HepG2 (cell line): ENCODE data around the gene RICTOR. TPM values are rescaled to one million over a fixed set of nuclear protein-coding genes. Genes with fewer than 3 reads are reported as not detected.

Experiments used
- ATAC-seq: fragments of 200-7000 bp; cut with Tn5 transposase; 3 replicates; pipeline ENCODE4 v1.9.1; 2020; ENCODE audit warnings: mild to moderate bottlenecking, moderate library complexity
- BruUV-seq: library from RNA; stranded (reverse); fragments of 400-500 nt; replicated peaks from 2 replicates; lab custom pipeline; 2021; lab: Mats Ljungman, UMichigan
- CTCF ChIA-PET: fragments of 300-600 bp; formaldehyde crosslinking; extraction: SDS; loops from one replicate; lab custom pipeline; 2021; ENCODE audit warnings: low total read pairs, inconsistent platforms, low intra/inter-chr PET ratio; lab: Yijun Ruan, JAX
- POLR2A ChIA-PET: fragments of 350-600 bp; sonication (Branson Sonifier 250); formaldehyde crosslinking; loops from one replicate; lab custom pipeline; 2020; ENCODE audit warnings: antibody characterized with exemption, inconsistent platforms; lab: Yijun Ruan, JAX
- DNase-seq: peaks from one replicate; pipeline ENCODE4 v3.0.0-alpha.2; 2015; ENCODE audit warnings: low spot score
- FAIRE-seq: peaks from 3 replicates; lab custom pipeline; 2011; peaks lifted over from hg19 to GRCh38; lab: Jason Lieb, UNC
- H2AFZ ChIP-seq: one replicate; pipeline ENCODE4 v1.6.1; 2011; ENCODE audit warnings: low read length, inconsistent platforms
- H3K27ac ChIP-seq: fragments of 300-600 bp; 3 replicates; pipeline ENCODE4 v1.8.0; 2011; ENCODE audit warnings: mixed run types, mild to moderate bottlenecking, mixed read lengths, low read length, inconsistent platforms; ENCODE audit not compliant: insufficient read depth; ENCODE audit errors: extremely low read length
- H3K27me3 ChIP-seq, 2 experiments: fragments of 200-600 bp in 1 of 2; 2 replicates in 1 of 2; 3 replicates in 1 of 2; pipeline versions ENCODE4 v1.6.0 to v1.8.0; 2011; ENCODE audit warnings: low read length in 2 of 2, mild to moderate bottlenecking in 2 of 2, moderate library complexity in 2 of 2, inconsistent platforms in 1 of 2; ENCODE audit not compliant: insufficient read depth in 2 of 2, control insufficient read depth in 1 of 2
- H3K36me3 ChIP-seq, 2 experiments: fragments of 200-600 bp in 1 of 2; replicated peaks in 1 of 2; 2 replicates in 1 of 2; 3 replicates in 1 of 2; pipeline versions ENCODE4 v1.5.1 to v1.8.0; 2011; ENCODE audit warnings: low read length in 2 of 2, inconsistent platforms in 1 of 2; ENCODE audit not compliant: insufficient read depth in 2 of 2, control insufficient read depth in 1 of 2
- H3K4me1 ChIP-seq: 2 replicates; pipeline ENCODE4 v1.5.1; 2012; ENCODE audit warnings: low read length, inconsistent platforms; ENCODE audit not compliant: insufficient read depth
- H3K4me2 ChIP-seq: 2 replicates; pipeline ENCODE4 v1.6.0; 2011; ENCODE audit warnings: low read depth, low read length, inconsistent platforms
- H3K4me3 ChIP-seq, 3 experiments: fragments of 200-600 bp in 1 of 3; sonication (generic), shearing (Covaris generic) in 1 of 3; replicated peaks in 1 of 3; 2 replicates each; pipeline ENCODE4 v1.5.1; 2011 to 2016; ENCODE audit warnings: low read length in 3 of 3, inconsistent platforms in 2 of 3, low read depth in 2 of 3, mild to moderate bottlenecking in 2 of 3, control low read depth in 1 of 3, mixed read lengths in 1 of 3; ENCODE audit not compliant: insufficient read depth in 1 of 3
- H3K79me2 ChIP-seq: one replicate; pipeline ENCODE4 v1.6.1; 2011; ENCODE audit warnings: low read length, inconsistent platforms; ENCODE audit not compliant: insufficient read depth
- H3K9ac ChIP-seq: 2 replicates; pipeline ENCODE4 v1.6.0; 2011; ENCODE audit warnings: mild to moderate bottlenecking, low read depth, low read length, inconsistent platforms; ENCODE audit not compliant: insufficient read depth
- H3K9me3 ChIP-seq: 2 replicates; pipeline ENCODE4 v1.5.1; 2012; ENCODE audit warnings: mild to moderate bottlenecking, low read length
- H4K20me1 ChIP-seq: 2 replicates; pipeline ENCODE4 v1.6.0; 2011; ENCODE audit warnings: inconsistent platforms, mild to moderate bottlenecking, low read length, moderate library complexity; ENCODE audit not compliant: insufficient read depth
- MIER2 ChIP-seq: IDR thresholded peaks from 2 replicates; pipeline ENCODE4 v1.6.1; 2016; ENCODE audit warnings: missing biosample characterization, missing genetic modification reagents
- WIZ ChIP-seq: sonication (generic); formaldehyde crosslinking; IDR thresholded peaks from 2 replicates; pipeline ENCODE4 v1.5.1; 2020; ENCODE audit warnings: mild to moderate bottlenecking, missing genetic modification reagents
- ZBTB21 ChIP-seq: sonication (generic); formaldehyde crosslinking; IDR thresholded peaks from 2 replicates; pipeline ENCODE4 v1.4.0; 2020; ENCODE audit warnings: missing genetic modification reagents
- ZNF337 ChIP-seq: sonication (generic); formaldehyde crosslinking; IDR thresholded peaks from 2 replicates; pipeline ENCODE4 v1.5.1; 2020; ENCODE audit warnings: missing genetic modification reagents, low read depth, mild to moderate bottlenecking, borderline replicate concordance
- ZNF431 ChIP-seq: sonication (generic); formaldehyde crosslinking; IDR thresholded peaks from 2 replicates; pipeline ENCODE4 v1.9.0; 2022; ENCODE audit warnings: missing genetic modification reagents, low read depth, mild to moderate bottlenecking, borderline replicate concordance
- ZNF7 ChIP-seq: IDR thresholded peaks from 2 replicates; pipeline ENCODE4 v1.6.1; 2016; ENCODE audit warnings: missing biosample characterization, missing genetic modification reagents
- ZNF761 ChIP-seq: sonication (generic); formaldehyde crosslinking; conservative IDR thresholded peaks from 2 replicates; pipeline ENCODE4 v1.4.0; 2020; ENCODE audit warnings: mild to moderate bottlenecking, missing genetic modification reagents
- WGBS: methylation state at CpG from one replicate; pipeline ENCODE4 v1.1.6; 2017; ENCODE audit warnings: low lambda C conversion rate; 5-methylcytosine and 5-hydroxymethylcytosine counted together
- in situ Hi-C: cut with HindIII; loops from 2 replicates; pipeline ENCODE4 v1.10.0; 2017; ENCODE audit warnings: low pct_unique_long_range_greater_than_20kb; ENCODE audit not compliant: extremely low pct_ligation_motif_present
- intact Hi-C: fragments of 100-400 bp; cut with micrococcal nuclease; formaldehyde crosslinking; loops from one replicate; pipeline ENCODE4 v1.10.0; 2022; ENCODE audit not compliant: unreplicated experiment
- polyA plus RNA-seq, 8 experiments: library from polyadenylated mRNA; depleted of rRNA in 3 of 8; stranded (reverse) in 7 of 8; unstranded in 1 of 8; fragments of >200 nt; fragmentation: Illumina TruSeq in 4 of 8; extraction: Trizol in 4 of 8; gene quantifications; 2 replicates each; pipeline versions ENCODE4 v1.2.1 to v1.2.3, GENCODE V29; 2011 to 2016; ENCODE audit warnings: low read depth in 4 of 8, missing spikeins in 1 of 8, mixed read lengths in 1 of 8; ENCODE audit not compliant: insufficient read depth in 1 of 8
- total RNA-seq, 5 experiments: library from RNA; depleted of rRNA; stranded (reverse); fragments of >200 nt; fragmentation: Illumina TruSeq; extraction: Trizol; gene quantifications; 2 replicates each; pipeline ENCODE4 v1.2.3, GENCODE V29; 2016; ENCODE audit warnings: low read depth in 1 of 5
- TF ChIP-seq, protein P1 (sequence below): sonication (generic); formaldehyde crosslinking; IDR thresholded peaks from 2 replicates; pipeline ENCODE4 v1.8.0; 2023; ENCODE audit warnings: mild to moderate bottlenecking, missing genetic modification reagents
- TF ChIP-seq, protein P2 (sequence below): IDR thresholded peaks from 2 replicates; pipeline ENCODE4 v1.6.1; 2018; ENCODE audit warnings: missing genetic modification reagents
- TF ChIP-seq, protein P3 (sequence below): sonication (generic); formaldehyde crosslinking; IDR thresholded peaks from 2 replicates; pipeline ENCODE4 v1.4.0; 2020; ENCODE audit warnings: missing genetic modification reagents
- TF ChIP-seq, protein P4 (sequence below): sonication (generic); formaldehyde crosslinking; IDR thresholded peaks from 2 replicates; pipeline ENCODE4 v1.4.0; 2020; ENCODE audit warnings: mild to moderate bottlenecking, missing genetic modification reagents

RICTOR gene
- total and polyA plus RNA-seq, 2 of the 13 experiments (the other 11 are each of a cell fraction or from before 2014, with no cell fraction given): 10.7 to 15.4 TPM

DNA sequence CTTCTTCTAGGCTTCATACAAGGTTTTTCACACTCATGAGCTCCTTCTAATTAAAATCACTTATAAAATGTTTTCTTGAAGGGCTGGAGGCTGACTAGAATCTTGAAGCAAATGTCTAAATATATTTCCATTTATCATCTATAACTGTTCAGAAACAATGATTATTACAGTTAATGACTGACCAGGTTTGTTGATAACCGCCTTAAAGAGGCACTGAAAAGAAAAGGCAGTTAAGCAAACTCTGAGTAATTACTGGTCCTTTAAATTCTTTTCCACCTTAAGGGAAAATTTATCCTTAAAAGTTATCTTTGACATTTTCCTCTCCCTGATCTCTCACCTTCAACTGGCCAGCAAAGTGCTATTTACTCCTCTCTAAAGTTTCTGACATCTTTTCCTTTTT lies 43.2 kb downstream of the RICTOR start:
- BruUV-seq: no TSS peak
- TF ChIP-seq, protein P1, sequence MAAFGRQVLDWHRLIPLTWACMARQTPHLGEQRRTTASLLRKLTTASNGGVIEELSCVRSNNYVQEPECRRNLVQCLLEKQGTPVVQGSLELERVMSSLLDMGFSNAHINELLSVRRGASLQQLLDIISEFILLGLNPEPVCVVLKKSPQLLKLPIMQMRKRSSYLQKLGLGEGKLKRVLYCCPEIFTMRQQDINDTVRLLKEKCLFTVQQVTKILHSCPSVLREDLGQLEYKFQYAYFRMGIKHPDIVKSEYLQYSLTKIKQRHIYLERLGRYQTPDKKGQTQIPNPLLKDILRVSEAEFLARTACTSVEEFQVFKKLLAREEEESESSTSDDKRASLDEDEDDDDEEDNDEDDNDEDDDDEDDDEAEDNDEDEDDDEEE (CRISPR knock-in tag): no peak
- TF ChIP-seq ZNF337 (no peak), ZNF761 (CRISPR knock-in tag) (no peak), MIER2 (CRISPR knock-in tag) (no peak), ZBTB21 (no peak), WIZ (no peak), ZNF431 (no peak), ZNF7 (CRISPR knock-in tag) (no peak)
- TF ChIP-seq, protein P2, sequence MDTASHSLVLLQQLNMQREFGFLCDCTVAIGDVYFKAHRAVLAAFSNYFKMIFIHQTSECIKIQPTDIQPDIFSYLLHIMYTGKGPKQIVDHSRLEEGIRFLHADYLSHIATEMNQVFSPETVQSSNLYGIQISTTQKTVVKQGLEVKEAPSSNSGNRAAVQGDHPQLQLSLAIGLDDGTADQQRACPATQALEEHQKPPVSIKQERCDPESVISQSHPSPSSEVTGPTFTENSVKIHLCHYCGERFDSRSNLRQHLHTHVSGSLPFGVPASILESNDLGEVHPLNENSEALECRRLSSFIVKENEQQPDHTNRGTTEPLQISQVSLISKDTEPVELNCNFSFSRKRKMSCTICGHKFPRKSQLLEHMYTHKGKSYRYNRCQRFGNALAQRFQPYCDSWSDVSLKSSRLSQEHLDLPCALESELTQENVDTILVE (CRISPR knock-in tag): no peak
- TF ChIP-seq, protein P3, sequence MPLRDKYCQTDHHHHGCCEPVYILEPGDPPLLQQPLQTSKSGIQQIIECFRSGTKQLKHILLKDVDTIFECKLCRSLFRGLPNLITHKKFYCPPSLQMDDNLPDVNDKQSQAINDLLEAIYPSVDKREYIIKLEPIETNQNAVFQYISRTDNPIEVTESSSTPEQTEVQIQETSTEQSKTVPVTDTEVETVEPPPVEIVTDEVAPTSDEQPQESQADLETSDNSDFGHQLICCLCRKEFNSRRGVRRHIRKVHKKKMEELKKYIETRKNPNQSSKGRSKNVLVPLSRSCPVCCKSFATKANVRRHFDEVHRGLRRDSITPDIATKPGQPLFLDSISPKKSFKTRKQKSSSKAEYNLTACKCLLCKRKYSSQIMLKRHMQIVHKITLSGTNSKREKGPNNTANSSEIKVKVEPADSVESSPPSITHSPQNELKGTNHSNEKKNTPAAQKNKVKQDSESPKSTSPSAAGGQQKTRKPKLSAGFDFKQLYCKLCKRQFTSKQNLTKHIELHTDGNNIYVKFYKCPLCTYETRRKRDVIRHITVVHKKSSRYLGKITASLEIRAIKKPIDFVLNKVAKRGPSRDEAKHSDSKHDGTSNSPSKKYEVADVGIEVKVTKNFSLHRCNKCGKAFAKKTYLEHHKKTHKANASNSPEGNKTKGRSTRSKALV (CRISPR knock-in tag): no peak
- TF ChIP-seq, protein P4, sequence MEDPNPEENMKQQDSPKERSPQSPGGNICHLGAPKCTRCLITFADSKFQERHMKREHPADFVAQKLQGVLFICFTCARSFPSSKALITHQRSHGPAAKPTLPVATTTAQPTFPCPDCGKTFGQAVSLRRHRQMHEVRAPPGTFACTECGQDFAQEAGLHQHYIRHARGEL (CRISPR knock-in tag): no peak
- no peaks in the 10 kb centered on the region for H3K9me3 ChIP-seq
- DNase-seq (no peak), ATAC-seq (no peak), FAIRE-seq (no peak)
- H2AFZ ChIP-seq: no peak overlapping the region
- no peaks in the 10 kb centered on the region; a peak in 1 of 5 replicates for H3K27me3 ChIP-seq
- H3K79me2 ChIP-seq: peaks cover 42% of the 10 kb centered on the region
- CTCF ChIA-PET: no interaction called here
- intact Hi-C loops (no loop called here), in situ Hi-C loops (no loop called here)
- H4K20me1 ChIP-seq: peaks cover 9% of the 10 kb centered on the region; the same call in 1 of the 2 replicates
- no peak overlapping the region for H3K27ac ChIP-seq
- 95% methylated on average over 1 of the region's 1 CpG for WGBS
- H3K4me1 ChIP-seq: no peaks in the 10 kb centered on the region; the same call in 1 of the 2 replicates
- POLR2A ChIA-PET: no interaction called here
- no peak overlapping the region for H3K4me3 ChIP-seq
- no peak overlapping the region for H3K4me2 ChIP-seq
- H3K9ac ChIP-seq: no peak overlapping the region
- H3K36me3 ChIP-seq: no peaks in the 10 kb centered on the region
